GM18519 (cell line): ENCODE results near the gene PRKCSH.
"Not testable (repeated sequence)": the region's sequence is repeated elsewhere in the genome, so short reads cannot be mapped to it uniquely, and the experiment has no call there.

Experiments used
- ATAC-seq: cut with Tn5 transposase; IDR thresholded peaks from one replicate; pipeline ENCODE4 v1.9.1; 2021; ENCODE audit warnings: mild to moderate bottlenecking, moderate library complexity; ENCODE audit not compliant: unreplicated experiment, low FRiP score

PRKCSH gene

GRCh38 chr19:11418549-11419506, 16.6 kb upstream of the PRKCSH start, which contains the start of gene RGL3:
RGL3 (minus strand) TSS chr19:11419314; CDS start chr19:11419278, 36 bp downstream.
- ATAC-seq: no peak

- no peak for ATAC-seq
These were observed 14.7 kb upstream of the PRKCSH start for GRCh38 chr19:11420429-11421370.

- ATAC-seq: no peak
These were observed 13.9 kb upstream of the PRKCSH start for GRCh38 chr19:11421371-11422098.

GRCh38 chr19:11422163-11423065, 13.0 kb upstream of the PRKCSH start:
- ATAC-seq: no peak

GRCh38 chr19:11423164-11423790, 12.2 kb upstream of the PRKCSH start:
- ATAC-seq: no peak

GRCh38 chr19:11423791-11424181, 11.6 kb upstream of the PRKCSH start:
- ATAC-seq: no peak

- no peak for ATAC-seq
These were observed 9.5 kb upstream of the PRKCSH start for GRCh38 chr19:11425719-11426457.

- ATAC-seq: no peak
These were observed 8.8 kb upstream of the PRKCSH start for GRCh38 chr19:11426656-11427055.

GRCh38 chr19:11433526-11433925, 1.9 kb upstream of the PRKCSH start:
- not testable (repeated sequence) for ATAC-seq

GRCh38 chr19:11434703-11435056, 755 bp upstream of the PRKCSH start:
- ATAC-seq: no peak

- ATAC-seq: no peak
These were observed 438 bp downstream of the PRKCSH start for GRCh38 chr19:11435833-11436313.

GRCh38 chr19:11437955-11438354, 2.5 kb downstream of the PRKCSH start:
- ATAC-seq: no peak

GRCh38 chr19:11444059-11444458, 8.6 kb downstream of the PRKCSH start:
- ATAC-seq: no peak

GRCh38 chr19:11445141-11445540, 9.7 kb downstream of the PRKCSH start:
- no peak for ATAC-seq

- ATAC-seq: no peak
These were observed 10.8 kb downstream of the PRKCSH start for GRCh38 chr19:11446271-11446651.

- ATAC-seq: no peak
These were observed 11.3 kb downstream of the PRKCSH start for GRCh38 chr19:11446652-11447301.

GRCh38 chr19:11447347-11448262, 12.2 kb downstream of the PRKCSH start:
- ATAC-seq: no peak
